Measurements from ENCODE around the gene SPO11. TPM values are rescaled to one million over a fixed set of nuclear protein-coding genes. Genes with fewer than 3 reads are reported as not detected.

The SPO11 gene
- not detected in 5 replicates for total RNA-seq (2022; extraction: Qiagen RNA extraction)

GRCh38 chr20:57329608-57330221 is at the start of gene SPO11:
Gene SPO11 (plus strand): TSS chr20:57329803. CDS start chr20:57329868, 65 bp downstream.

DNA sequence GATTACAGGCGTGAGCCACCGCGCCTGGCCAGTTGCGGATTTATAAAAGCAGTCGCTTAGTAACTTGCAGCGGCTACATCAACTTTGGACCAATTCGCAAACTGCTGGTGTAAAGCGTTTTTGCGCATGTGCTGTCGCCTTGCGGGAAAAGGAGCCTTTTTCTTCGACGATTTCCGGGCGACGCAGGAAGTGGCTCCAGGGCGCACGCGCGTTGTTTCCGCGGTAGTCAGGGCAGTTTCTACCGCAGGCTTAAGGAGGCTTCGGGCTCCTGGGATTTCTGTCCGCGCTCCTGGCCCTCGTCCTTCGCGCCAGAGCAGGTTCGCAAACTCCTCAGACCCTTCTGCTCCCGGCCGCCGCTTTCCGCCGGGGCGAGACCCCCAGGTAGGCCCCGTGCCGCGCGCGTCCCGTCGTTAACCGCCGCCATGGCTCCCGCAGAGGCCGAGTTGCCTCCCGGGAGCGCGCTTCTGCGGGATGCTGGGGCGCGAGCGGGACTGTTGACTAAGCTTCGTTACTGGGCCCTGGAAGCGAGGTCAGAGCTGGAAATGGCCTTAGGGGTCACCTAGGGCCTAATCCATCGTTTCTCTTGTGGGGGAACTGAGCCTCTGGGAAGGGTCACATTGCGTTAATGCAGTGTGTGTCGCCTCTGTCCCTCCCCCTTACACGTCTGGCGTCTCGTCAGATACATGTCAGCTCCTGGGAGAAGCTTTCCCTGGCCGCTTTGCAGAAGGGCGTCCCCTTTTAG is 21.6 kb downstream of the SPO11 start, which contains the start of gene RAE1:
Gene RAE1, plus strand, starts transcription at position 214 of the 742 bp plus-strand sequence. CDS start 2,784 bp downstream, outside the sequence.

GRCh38 chr20:57390604-57391438 is 61.2 kb downstream of the SPO11 start, which contains the start of gene RBM38:
Gene RBM38 (plus strand): TSS chr20:57391396. CDS start chr20:57391582, 186 bp downstream.

Other genes starting within 250 kb of the SPO11 start
- 0.24 to 0.82 TPM (median 0.68 TPM) in 5 replicates for gene BMP7, start 63.2 kb upstream of the SPO11 start, total RNA-seq (2022; extraction: Qiagen RNA extraction)
- gene RAE1, start 21.5 kb downstream of the SPO11 start, total RNA-seq (2022; extraction: Qiagen RNA extraction): 59.7 to 75.0 TPM (median 62.2 TPM) in 5 replicates
- 24.0 to 36.3 TPM (median 34.7 TPM) in 5 replicates for gene RBM38, start 61.6 kb downstream of the SPO11 start, total RNA-seq (2022; extraction: Qiagen RNA extraction)
- 0.03 to 0.06 TPM (median 0.06 TPM) in 4 of 5 replicates, not detected in the other for gene CTCFL, start 195.3 kb downstream of the SPO11 start, total RNA-seq (2022; extraction: Qiagen RNA extraction)
- 0.05 to 0.09 TPM (median 0.06 TPM) in 3 of 5 replicates, not detected in the others for gene PCK1, start 231.3 kb downstream of the SPO11 start, total RNA-seq (2022; extraction: Qiagen RNA extraction)

Measured in A549 treated with CORT108297 at 1 μM for 4 hours (cell line).